BLaER1 (cell line): ENCODE results near the gene GOLT1A.

ENCODE experiments used
- H3K27ac ChIP-seq: shearing (Covaris generic); formaldehyde crosslinking; 2 replicates; pipeline ENCODE4 v1.8.1; 2022
- H3K27me3 ChIP-seq: shearing (Covaris generic); formaldehyde crosslinking; 2 replicates; pipeline ENCODE4 v1.8.1; 2022
- H3K36me3 ChIP-seq: shearing (Covaris generic); formaldehyde crosslinking; 2 replicates; pipeline ENCODE4 v1.8.1; 2022
- H3K4me1 ChIP-seq: shearing (Covaris generic); formaldehyde crosslinking; 2 replicates; pipeline ENCODE4 v1.8.1; 2022
- H3K4me2 ChIP-seq: shearing (Covaris generic); formaldehyde crosslinking; 2 replicates; pipeline ENCODE4 v1.8.1; 2022
- H3K4me3 ChIP-seq: shearing (Covaris generic); formaldehyde crosslinking; 2 replicates; pipeline ENCODE4 v1.8.1; 2022
- H3K9ac ChIP-seq: shearing (Covaris generic); formaldehyde crosslinking; 2 replicates; pipeline ENCODE4 v1.8.1; 2022
- H3K9me3 ChIP-seq: shearing (Covaris generic); formaldehyde crosslinking; 2 replicates; pipeline ENCODE4 v1.8.1; 2022
- H4K20me1 ChIP-seq: shearing (Covaris generic); formaldehyde crosslinking; 2 replicates; pipeline ENCODE4 v1.8.1; 2022
- Cebpa-rat ChIP-seq: shearing (Covaris generic); IDR thresholded peaks from 2 replicates; pipeline ENCODE4 v1.8.1; 2022

Gene GOLT1A

GRCh38 chr1:204230211-204230610 is 16.4 kb upstream of the GOLT1A start:
- H3K27ac ChIP-seq = no peak overlapping the region
- TF ChIP-seq Cebpa-rat = no peak
- no peak overlapping the region for H3K4me3 ChIP-seq

GRCh38 chr1:204228896-204229295 is 15.1 kb upstream of the GOLT1A start:
- H3K4me2 ChIP-seq = no peak overlapping the region
- H4K20me1 ChIP-seq = no peaks in the 10 kb centered on the region
- H3K4me3 ChIP-seq = no peak overlapping the region
- H3K36me3 ChIP-seq = no peaks in the 10 kb centered on the region
- peaks cover 17% of the 10 kb centered on the region for H3K4me1 ChIP-seq
- no peaks in the 10 kb centered on the region for H3K9me3 ChIP-seq
- no peak overlapping the region for H3K9ac ChIP-seq
- no peaks in the 10 kb centered on the region for H3K27me3 ChIP-seq
- TF ChIP-seq Cebpa-rat = no peak
- H3K27ac ChIP-seq = no peak overlapping the region

More at GRCh38 chr1:204230211-204230610, 16.4 kb upstream of the GOLT1A start:
- Histone ChIP-seq H4K20me1 (no peaks in the 10 kb centered on the region), H3K36me3 (no peaks in the 10 kb centered on the region), H3K9ac (no peak overlapping the region), H3K4me2 (no peak overlapping the region), H3K4me1 (peaks cover 17% of the 10 kb centered on the region), H3K9me3 (no peaks in the 10 kb centered on the region), H3K27me3 (no peaks in the 10 kb centered on the region)

- no peaks in the 10 kb centered on the region for H3K36me3 ChIP-seq
- H3K4me1 ChIP-seq = peaks cover 17% of the 10 kb centered on the region
- H3K27ac ChIP-seq = no peak overlapping the region
- no peak overlapping the region for H3K9ac ChIP-seq
- TF ChIP-seq Cebpa-rat = no peak
- H3K9me3 ChIP-seq = no peaks in the 10 kb centered on the region
- H3K4me3 ChIP-seq = no peak overlapping the region
- no peaks in the 10 kb centered on the region for H4K20me1 ChIP-seq
- H3K27me3 ChIP-seq = no peaks in the 10 kb centered on the region
- no peak overlapping the region for H3K4me2 ChIP-seq
These were observed 14.4 kb upstream of the GOLT1A start for GRCh38 chr1:204227996-204228785.

- no peak for TF ChIP-seq Cebpa-rat
These were observed 13.6 kb upstream of the GOLT1A start for GRCh38 chr1:204227351-204227750.

GRCh38 chr1:204225841-204226735 is 12.3 kb upstream of the GOLT1A start:
- no peak overlapping the region for H3K9ac ChIP-seq
- H3K9me3 ChIP-seq = no peaks in the 10 kb centered on the region
- H3K4me1 ChIP-seq = peaks cover 6% of the 10 kb centered on the region
- no peaks in the 10 kb centered on the region for H4K20me1 ChIP-seq
- H3K36me3 ChIP-seq = no peaks in the 10 kb centered on the region
- H3K4me2 ChIP-seq = no peak overlapping the region
- H3K27me3 ChIP-seq = no peaks in the 10 kb centered on the region
- TF ChIP-seq Cebpa-rat = no peak
- no peak overlapping the region for H3K27ac ChIP-seq
- no peak overlapping the region for H3K4me3 ChIP-seq

More at GRCh38 chr1:204227351-204227750, 13.6 kb upstream of the GOLT1A start:
- Histone ChIP-seq H3K27me3 (no peaks in the 10 kb centered on the region), H3K4me2 (no peak overlapping the region), H3K9ac (no peak overlapping the region), H3K4me1 (peaks cover 12% of the 10 kb centered on the region), H3K4me3 (no peak overlapping the region), H4K20me1 (no peaks in the 10 kb centered on the region), H3K27ac (no peak overlapping the region), H3K9me3 (no peaks in the 10 kb centered on the region), H3K36me3 (no peaks in the 10 kb centered on the region)

- Histone ChIP-seq H3K27ac (no peak overlapping the region), H3K4me1 (peaks cover 7% of the 10 kb centered on the region; the same call in 1 of the 2 replicates)
- no peak for TF ChIP-seq Cebpa-rat
These were observed 10.9 kb upstream of the GOLT1A start for GRCh38 chr1:204224655-204225054.

GRCh38 chr1:204223129-204223860 is 9.5 kb upstream of the GOLT1A start:
- H3K36me3 ChIP-seq = no peaks in the 10 kb centered on the region
- H4K20me1 ChIP-seq = no peaks in the 10 kb centered on the region
- H3K4me3 ChIP-seq = no peak overlapping the region
- no peak for TF ChIP-seq Cebpa-rat
- no peak overlapping the region for H3K9ac ChIP-seq
- no peaks in the 10 kb centered on the region for H3K9me3 ChIP-seq
- no peak overlapping the region for H3K4me2 ChIP-seq
- peaks cover 10% of the 10 kb centered on the region; the same call in 1 of the 2 replicates for H3K4me1 ChIP-seq
- H3K27ac ChIP-seq = no peak overlapping the region
- H3K27me3 ChIP-seq = no peaks in the 10 kb centered on the region

More at GRCh38 chr1:204224655-204225054, 10.9 kb upstream of the GOLT1A start:
- H3K36me3 ChIP-seq = no peaks in the 10 kb centered on the region
- no peak overlapping the region for H3K4me3 ChIP-seq
- no peaks in the 10 kb centered on the region for H3K9me3 ChIP-seq
- H3K9ac ChIP-seq = no peak overlapping the region
- no peaks in the 10 kb centered on the region for H3K27me3 ChIP-seq
- no peak overlapping the region for H3K4me2 ChIP-seq
- H4K20me1 ChIP-seq = no peaks in the 10 kb centered on the region

GRCh38 chr1:204222764-204223055 is 8.9 kb upstream of the GOLT1A start:
- Histone ChIP-seq H3K9me3 (no peaks in the 10 kb centered on the region), H3K4me2 (no peak overlapping the region), H3K27me3 (no peaks in the 10 kb centered on the region), H3K4me1 (peaks cover 10% of the 10 kb centered on the region; the same call in 1 of the 2 replicates), H3K4me3 (no peak overlapping the region), H3K27ac (no peak overlapping the region), H3K36me3 (no peaks in the 10 kb centered on the region), H3K9ac (no peak overlapping the region), H4K20me1 (no peaks in the 10 kb centered on the region)
- no peak for TF ChIP-seq Cebpa-rat

GRCh38 chr1:204222006-204222763 is 8.4 kb upstream of the GOLT1A start:
- H3K4me3 ChIP-seq = no peak overlapping the region
- TF ChIP-seq Cebpa-rat = no peak
- H4K20me1 ChIP-seq = no peaks in the 10 kb centered on the region
- no peaks in the 10 kb centered on the region for H3K9me3 ChIP-seq
- no peak overlapping the region for H3K9ac ChIP-seq
- H3K36me3 ChIP-seq = no peaks in the 10 kb centered on the region
- peaks cover 10% of the 10 kb centered on the region; the same call in 1 of the 2 replicates for H3K4me1 ChIP-seq
- no peak overlapping the region for H3K4me2 ChIP-seq
- no peak overlapping the region for H3K27ac ChIP-seq
- no peaks in the 10 kb centered on the region for H3K27me3 ChIP-seq
